Fibroblast of skin of left quadriceps (primary cell): ENCODE measurements around the gene GRIK2.

ENCODE experiments used
- DNase-seq, 2 experiments: peaks; one replicate each; pipeline ENCODE4 v3.0.0-alpha.2; 2013; ENCODE audit warnings: low read depth in 2 of 2

Gene GRIK2

DNA sequence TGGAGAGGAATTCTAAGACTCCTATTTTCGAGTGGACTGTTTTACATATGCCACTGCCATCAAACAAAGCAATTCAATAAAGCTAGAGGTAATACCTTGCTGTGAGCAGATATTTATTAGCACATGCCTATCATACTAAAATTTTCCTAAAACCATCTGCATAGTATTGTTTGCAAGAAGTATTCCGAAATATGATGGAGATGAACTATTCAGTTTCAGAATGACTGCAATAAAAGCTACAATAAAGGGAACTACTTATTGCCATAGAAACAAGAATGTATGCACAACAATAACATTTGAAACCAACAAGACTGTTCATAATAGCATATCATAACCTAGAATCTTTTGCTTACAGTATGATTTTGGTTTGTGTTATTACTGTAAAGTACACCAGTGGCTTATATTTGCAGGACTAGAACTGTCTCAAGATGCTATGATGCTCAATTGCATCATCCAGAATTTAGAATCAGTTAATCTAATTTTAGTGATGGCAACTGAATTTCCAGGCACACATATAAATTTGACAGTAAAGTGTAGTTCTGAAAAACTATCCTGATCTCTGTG is 144.3 kb downstream of the GRIK2 start:
- no peak for DNase-seq

DNA sequence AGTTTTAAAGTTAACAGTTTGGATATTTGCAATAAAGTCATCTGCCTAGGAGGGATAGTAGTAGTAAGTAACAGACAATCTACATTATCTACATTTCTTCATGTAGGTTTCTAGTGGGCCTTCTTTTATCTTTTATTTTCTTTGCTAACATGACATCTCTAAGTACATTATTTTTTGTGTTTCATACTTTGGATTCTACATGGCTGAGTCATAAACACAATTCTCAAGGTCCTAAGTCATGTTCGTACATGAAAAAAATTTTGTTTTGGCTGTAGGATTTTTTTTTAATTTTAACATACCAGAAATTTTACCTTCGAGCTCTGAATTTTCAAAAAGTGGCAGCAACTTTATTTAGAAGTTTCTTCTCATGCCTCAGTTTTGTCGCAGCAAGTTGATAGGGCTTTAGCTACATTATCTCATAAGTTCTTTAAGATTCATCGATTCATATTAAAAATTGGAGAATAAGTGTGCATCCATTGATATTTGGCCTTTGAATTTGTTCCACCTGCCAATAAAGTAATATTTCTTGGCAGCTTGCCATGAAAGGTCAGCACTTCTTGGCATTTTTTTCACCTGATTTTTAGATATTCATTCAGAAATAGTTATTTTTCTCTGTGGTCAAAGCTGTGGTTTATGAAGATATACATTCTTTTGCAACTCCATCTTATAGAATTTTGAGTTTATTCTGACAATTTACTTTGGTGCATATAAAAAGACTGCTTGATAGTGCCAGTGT is 146.2 kb downstream of the GRIK2 start:
- peak; percentile 32 to 33 for DNase-seq

DNA sequence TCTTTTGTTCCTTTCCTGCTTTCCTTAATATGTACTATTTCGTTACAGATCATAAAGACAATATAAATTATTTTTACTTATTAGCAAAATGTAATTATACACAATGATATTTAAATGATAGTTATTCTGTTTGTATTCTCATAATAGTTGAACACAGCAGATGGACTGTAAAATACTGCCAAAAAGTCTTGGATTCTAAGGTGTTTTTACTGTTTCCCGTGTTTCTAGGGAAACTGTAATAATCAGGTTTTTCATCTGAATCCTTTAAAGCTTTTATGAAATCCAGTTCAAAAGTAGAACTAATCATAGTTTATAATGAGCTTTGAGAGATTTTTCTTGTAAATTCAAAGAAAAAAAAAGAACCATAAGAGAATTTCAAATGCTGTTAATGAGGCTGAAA is 148.4 kb downstream of the GRIK2 start:
- no peak for DNase-seq

DNA sequence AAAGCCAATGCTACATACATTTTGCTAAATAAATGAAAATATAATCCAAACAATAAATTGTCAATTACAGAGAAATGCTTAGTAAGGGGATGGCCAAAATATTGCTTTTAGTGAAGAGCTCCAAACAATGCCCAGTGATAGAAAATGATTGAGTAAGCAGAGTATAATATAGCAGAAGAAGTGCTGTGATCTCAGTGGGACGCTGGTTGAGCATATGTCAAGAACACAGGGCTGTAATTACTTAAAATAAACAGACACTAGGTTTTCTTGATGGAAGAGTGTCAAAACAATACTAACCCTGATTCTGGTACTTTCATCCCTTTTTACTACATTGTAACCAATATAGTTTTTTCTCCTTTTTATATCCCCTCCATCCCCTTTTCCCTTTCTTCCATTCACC is 150.3 kb downstream of the GRIK2 start:
- no peak for DNase-seq

DNA sequence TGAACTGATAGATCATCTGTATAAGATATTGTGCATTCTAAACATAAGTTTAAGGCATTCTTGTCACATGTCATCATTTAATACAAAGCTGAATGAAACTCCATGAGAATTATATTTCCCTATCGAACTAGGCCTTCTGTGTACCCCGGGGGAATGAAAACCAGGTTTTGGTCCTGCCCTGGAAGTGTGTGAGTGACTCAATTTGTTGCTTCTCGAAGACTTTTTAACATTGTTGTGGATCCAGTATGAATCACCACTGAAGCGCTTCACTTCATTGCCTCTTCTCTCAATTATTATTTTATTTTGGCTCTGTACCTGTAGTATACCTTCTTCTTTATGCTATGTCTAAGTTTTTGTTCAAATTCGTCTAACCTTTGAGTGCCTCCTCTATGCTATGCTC is 150.8 kb downstream of the GRIK2 start:
- DNase-seq: no peak

DNA sequence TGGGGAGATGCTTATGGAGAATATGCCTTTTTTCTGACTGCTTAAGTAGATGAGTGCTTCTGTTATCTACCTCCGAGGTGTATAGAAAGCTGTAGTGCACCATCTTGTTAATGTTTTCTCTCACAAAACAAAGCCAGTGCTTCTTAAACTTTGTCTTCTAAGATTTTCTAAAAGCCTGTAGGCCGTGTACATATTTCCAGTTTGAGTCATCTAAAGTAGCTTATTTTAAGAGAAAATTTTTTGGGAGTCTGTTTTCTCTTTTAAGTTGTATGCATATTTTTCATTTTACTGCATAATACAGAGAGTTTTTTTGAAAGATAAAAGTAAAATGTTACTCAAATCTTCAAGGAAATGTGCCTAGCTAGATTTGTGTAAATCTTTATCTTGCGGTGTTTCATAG is 151.7 kb downstream of the GRIK2 start:
- DNase-seq: no peak

DNA sequence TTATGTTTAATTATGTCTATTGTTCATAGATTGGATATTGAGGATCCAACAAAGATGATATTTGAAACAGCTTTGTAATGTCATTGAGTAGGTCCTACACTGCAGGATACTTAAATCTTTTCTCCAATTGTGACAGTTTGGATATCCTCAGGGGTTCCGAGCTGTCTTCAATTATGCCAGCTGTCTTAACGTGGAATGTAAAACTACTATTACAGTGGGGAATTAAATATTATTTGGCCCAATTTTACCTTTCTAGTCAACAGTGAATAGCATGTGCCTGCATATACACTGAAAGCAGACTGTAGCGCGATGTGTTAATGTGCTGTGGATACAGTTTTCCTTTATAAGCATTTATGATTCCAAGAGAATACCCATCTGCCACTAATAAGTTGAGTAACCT is 156.9 kb downstream of the GRIK2 start:
- no peak for DNase-seq

DNA sequence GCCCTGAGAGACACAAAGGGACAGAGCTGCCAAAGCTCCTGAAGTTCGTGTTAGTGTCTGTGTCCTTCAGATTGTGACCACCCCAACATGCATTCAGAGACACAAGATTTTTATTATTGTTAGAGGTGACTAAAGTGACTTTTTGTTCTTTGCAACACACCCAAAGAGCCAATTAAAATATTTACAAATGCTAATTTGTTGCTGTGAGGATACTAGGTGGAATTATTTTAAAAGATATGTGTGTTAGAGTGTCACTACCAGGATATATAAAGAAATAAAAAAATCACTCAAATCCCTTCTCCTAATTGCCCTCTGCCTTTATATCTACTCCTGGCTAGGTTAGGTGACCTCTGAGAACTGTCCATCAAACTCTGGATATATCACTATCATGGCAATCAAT is 160.7 kb downstream of the GRIK2 start:
- no peak for DNase-seq

DNA sequence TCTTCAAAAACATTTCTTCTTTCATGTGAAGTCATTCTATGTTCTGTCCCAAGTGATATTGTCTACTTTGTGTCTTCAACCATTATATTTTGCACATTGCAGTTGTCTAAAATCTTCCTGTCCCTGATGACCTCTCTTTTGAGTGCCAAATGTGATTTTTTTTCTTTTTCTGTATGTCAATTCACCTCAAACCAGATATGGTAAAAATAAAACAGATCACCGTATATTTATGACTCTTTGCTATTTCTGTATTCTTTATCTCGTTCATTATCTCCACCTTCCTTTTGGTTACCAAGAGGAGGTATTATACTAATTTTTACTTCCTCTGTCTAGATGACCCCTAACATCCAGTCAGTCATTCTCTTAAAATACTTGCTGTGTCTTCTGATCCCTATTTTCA is 165.2 kb downstream of the GRIK2 start:
- DNase-seq: no peak

DNA sequence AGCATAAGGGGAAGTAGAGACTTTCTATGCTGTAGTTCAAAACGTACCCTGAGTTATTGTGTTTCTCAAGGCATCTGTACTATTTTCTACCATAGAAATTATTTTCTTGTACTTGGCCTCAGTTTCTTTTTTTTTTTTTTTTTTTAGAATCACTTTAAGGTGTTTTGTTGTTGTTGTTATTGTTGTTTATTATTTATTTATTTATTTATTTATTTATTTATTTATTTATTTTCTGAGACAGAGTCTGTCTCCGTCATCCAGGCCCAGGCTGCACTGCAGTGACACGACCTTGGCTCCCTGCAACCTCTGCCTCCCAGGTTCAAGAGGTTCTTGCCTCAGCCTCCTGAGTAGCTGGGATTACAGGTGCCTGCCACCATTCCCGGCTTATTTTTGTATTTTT is 179.1 kb downstream of the GRIK2 start:
- DNase-seq: no peak

DNA sequence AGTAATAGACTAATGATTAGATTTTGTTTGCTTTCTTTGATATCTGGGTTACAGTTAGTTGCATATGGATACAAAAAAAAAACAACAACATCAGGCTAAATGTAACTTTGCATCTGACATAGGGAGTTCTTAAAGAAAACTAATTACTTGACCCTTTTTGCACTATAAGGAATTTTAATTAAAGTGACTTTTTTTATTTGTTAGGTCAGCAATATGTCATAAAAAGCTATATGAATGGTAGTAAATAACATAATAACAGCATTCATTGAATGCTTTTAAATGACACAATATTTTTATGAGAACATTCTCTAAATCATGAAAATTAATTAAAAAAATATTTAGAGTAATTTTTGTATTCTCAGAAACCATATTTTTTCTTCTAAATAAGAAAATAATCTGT is 183.6 kb downstream of the GRIK2 start:
- DNase-seq: no peak

DNA sequence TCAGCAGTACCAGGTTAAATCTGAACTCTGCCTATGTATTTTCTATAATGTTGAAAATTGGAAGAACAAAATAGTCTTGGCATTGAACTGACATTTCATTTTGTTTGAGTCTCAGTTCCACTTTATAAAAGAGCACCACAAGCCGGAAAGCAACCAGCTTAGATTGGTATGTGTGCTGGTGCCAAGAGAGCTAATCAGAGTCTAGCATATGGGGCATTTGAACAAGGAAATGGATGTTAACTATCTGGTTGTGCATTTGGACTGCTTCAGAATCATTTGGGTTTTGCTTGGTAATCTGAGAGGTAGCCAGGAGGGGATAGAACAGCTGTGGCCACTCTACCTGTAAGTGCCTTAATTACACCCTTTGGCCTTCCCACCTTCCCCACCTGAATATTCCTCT is 184.8 kb downstream of the GRIK2 start:
- DNase-seq: no peak

DNA sequence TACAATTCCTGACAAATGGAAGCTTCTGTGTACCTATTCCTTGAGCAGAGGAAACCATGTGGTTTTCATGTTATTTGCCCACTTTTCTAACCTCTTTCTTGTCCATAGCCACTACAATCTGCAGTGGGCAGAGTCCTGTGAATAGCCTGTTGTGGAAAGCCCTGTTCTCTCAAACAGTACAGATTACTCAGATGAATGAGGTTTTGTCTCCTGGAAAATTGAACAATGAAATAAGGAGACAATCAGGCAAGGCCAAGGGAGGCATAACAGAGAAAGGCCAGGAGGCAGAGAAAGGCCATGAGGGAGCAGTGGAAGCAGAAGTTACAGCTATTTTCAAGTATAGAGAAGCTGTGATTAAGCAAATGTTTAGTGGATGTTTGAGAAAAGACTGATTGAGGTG is 189.3 kb downstream of the GRIK2 start:
- DNase-seq: no peak

DNA sequence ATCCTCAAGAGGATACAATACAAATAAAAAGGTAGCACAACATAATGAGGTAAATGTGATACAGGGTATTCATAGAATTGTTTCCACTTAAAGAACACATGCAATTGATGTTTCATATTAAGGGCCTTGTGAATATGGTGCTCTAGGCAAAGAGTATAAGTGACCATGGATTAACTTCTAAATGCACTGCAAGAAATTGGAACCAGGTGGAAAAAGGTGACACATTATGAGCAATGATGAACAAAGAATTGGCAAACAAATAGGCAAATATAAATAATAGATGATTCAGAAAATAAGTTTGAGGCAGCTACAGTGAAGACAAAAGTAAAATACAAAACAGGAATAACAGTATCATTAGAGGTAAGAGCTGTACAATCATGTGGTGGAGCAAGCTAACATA is 192.0 kb downstream of the GRIK2 start:
- no peak for DNase-seq

DNA sequence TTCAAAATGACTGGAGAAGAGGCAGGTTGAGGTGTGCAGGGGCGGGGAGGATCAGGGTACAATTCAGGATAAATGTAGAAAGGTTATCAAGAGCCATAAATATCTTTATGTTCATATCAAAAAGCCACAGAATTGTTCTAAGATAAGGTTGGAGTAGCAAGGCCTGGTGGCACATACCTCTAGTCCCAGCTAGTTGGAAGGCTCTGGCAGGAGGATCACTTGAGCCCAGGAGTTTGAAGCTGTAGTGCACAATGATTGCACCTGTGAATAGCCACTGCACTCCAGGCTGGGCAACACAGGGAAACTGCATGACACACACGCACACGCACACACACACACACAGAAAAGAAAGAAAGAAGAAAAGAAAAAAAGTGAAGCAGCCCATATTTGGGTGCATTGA is 194.8 kb downstream of the GRIK2 start:
- no peak for DNase-seq

DNA sequence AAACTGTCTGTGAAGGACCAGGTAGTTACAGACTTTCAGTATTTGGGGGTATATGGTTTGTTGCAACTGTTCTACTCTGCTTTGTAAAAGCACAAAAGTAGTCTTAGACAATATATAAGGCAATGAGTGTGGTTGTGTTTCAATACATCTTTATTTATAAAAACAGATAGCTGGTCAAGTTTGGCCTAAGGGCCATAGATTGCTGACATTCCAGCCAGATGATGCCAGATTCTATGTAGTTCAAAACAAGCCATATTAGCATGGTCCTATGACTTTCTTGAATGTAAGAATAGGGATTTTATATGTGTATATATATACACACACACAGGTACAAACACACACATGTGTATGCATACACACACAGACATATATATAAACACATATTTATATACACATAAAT is 201.8 kb downstream of the GRIK2 start:
- DNase-seq: no peak

DNA sequence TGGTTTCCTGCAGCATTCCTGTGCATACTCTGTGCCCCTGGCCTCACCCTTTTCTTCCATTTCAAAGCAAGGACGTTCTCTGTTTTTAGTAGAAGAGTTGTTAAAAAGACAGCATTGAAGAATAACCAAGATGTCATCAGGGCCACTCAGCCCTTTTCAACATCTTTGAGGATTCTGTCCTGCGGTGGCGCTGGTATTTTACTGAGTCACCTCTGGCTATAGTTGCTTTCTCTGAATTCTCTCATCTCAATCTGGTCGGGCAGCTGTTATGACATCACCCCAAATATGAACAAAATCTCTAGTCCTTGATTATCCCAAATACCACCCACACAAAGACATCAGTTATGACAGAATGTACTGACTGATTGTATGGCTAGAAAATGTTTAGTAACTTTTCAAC is 204.2 kb downstream of the GRIK2 start:
- peak; percentile 9 to 11 for DNase-seq

DNA sequence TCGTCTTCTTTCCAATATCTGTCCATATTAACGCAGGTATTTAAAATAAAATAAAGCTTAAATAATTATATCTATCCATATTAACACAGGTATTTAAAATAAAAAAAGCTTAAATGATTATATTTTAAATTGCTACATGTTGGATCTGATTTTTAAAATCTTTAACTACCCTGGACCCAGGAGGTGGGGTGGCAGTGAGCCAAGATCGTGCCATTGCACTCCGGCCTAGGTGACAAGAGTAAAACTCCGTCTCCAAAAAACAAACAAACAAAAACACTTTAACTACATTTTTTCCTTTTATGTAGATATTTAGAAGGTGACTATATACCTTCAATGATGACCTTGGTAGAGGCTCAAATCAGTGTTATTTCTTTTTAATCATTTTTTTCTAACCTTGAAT is 211.9 kb downstream of the GRIK2 start:
- DNase-seq: no peak

DNA sequence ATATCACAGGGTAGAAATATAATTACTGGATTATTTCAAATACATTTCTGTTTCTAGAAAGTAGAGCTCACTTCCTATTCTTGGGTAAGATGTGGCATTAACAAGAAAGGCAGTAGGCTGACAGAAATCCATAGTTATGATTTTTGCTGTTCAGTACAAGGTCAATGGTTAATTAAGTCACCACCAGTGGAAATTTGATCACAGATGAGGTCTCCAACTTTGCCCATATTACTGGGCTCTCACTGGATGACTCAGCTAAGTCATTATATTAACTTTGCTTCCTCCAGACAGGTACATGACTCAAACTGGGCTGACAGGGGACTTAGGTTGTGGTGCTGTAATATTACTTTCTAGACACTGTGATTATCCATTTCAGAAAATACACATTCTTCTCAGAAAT is 212.4 kb downstream of the GRIK2 start:
- no peak for DNase-seq

DNA sequence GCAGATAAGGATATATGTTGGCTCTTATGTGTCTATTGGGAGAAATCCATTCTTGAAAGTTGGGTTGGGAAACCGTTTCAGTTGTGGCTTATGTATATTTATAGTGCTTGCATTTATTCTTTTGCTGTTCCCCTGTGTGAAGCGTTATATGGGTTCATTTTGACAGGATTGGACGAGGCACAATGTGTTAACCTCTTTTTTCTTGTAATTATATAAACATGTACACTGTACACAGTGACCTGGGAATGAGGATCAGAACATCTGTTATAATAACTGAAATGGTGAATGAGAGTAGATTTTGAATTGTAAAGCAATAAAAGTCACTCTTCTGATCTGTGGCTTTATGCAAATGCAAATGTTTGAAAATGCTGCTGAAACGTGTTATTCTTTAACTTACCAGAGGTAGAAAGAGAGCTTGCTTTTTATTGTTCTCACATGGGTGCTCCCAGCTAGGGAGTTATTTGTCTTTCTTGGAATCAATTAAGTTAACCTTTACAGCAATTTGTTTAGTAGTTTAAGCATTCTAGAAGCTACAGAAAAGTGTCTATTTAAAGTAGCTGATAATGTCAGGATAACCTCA is 213.7 kb downstream of the GRIK2 start:
- DNase-seq: no peak

DNA sequence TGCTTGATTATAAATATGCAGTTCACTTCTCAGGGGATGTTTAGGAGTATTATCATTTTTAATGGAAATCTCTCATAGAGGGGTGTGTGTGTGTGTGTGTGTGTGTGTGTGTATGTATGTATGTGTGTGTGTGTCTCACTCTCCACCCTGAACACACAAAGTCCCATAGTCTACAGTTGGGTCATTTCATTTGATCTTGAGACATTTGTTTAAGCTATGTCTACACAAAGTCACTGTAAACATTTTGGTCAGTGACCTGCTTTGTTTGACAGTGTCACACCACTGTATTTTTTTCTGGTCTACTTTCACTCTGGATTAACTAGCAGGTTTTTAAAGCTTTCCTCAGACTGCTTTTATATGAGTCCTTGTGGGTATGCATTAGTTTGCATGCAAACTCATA is 215.2 kb downstream of the GRIK2 start:
- DNase-seq: no peak

DNA sequence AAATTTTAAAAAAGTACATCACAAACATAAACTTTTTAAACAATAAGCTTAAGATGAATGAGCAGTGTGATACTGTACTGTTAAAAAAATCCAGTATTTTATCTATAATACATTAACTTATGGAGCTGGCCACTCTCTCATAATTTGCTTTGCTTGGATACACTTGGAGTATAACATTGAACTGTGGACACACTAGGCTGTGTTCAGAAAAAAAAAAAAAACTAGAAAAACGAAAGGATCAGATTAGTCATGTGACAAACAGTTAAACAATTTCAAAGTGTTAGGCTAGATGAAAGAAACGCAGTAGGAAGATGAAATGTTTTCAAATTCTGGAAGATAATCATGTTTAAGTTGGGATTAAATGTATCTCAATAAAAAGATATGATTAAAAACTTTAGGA is 220.0 kb downstream of the GRIK2 start:
- DNase-seq: no peak

DNA sequence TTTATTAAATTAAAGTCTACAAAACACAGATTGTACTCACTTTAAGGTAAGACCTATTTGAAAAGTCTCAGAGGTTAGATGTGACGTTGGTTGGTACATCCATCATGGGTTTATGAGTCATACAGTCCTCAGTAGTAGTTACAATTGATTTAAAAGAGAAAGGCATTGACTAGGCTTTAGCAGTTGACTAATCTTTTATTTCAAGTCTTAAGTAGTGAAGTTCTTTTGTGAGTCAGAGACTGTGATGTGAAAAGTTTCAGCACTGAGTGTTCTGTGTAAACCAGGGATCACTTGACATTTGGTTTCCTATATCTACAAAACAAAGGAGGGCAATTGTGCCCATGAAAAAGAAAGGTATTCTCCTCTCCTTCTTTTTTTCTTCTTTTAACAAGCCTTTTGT is 221.3 kb downstream of the GRIK2 start:
- peak in 1 of 2 experiments; percentile 1 for DNase-seq

DNA sequence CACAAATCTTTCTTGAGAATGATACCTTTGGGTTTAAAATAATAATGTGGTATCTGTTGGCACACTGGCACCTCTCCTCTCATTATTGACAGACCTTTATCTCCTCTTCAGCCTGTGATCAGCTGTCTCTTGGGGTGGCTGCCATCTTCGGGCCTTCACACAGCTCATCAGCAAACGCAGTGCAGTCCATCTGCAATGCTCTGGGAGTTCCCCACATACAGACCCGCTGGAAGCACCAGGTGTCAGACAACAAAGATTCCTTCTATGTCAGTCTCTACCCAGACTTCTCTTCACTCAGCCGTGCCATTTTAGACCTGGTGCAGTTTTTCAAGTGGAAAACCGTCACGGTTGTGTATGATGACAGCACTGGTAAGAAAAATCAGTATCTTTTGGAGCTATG is 232.8 kb downstream of the GRIK2 start:
- no peak for DNase-seq
